H1 (cell line): ENCODE results near the gene CHMP5. TPM values are rescaled to one million over a fixed set of nuclear protein-coding genes. Genes with fewer than 3 reads are reported as not detected.

Experiments
- CTCF ChIA-PET: fragments of 300-600 bp; sonication (Branson Sonifier 250); formaldehyde crosslinking; loops from one replicate; lab custom pipeline; 2021; ENCODE audit not compliant: partially characterized antibody; lab: Charles Lee
- POLR2A ChIA-PET: fragments of 300-600 bp; sonication (Branson Sonifier 250); formaldehyde crosslinking; loops from one replicate; lab custom pipeline; 2021; ENCODE audit warnings: inconsistent platforms; ENCODE audit not compliant: partially characterized antibody; lab: Charles Lee
- DNase-seq, 2 experiments: peaks; one replicate each; pipeline versions ENCODE4 v3.0.0 to v3.0.0-alpha.2; 2010 to 2022; ENCODE audit warnings: low spot score in 2 of 2, low read depth in 1 of 2, mixed read lengths in 1 of 2
- FAIRE-seq: peaks from 2 replicates; lab custom pipeline; 2011; peaks lifted over from hg19 to GRCh38; lab: Jason Lieb, UNC
- H2AFZ ChIP-seq: 2 replicates; pipeline ENCODE4 v1.8.1; 2012; ENCODE audit warnings: low read length, inconsistent platforms
- H2AK5ac ChIP-seq: 2 replicates; pipeline ENCODE4 v1.6.1; 2013; ENCODE audit warnings: low read depth, low read length
- H2BK120ac ChIP-seq: replicated peaks from 2 replicates; pipeline ENCODE3; 2013; ENCODE audit warnings: low read depth, low read length, inconsistent platforms
- H2BK12ac ChIP-seq: 2 replicates; pipeline ENCODE4 v1.6.1; 2013; ENCODE audit warnings: low read depth, low read length
- H2BK15ac ChIP-seq: 2 replicates; pipeline ENCODE4 v1.6.1; 2013; ENCODE audit warnings: low read length
- H2BK20ac ChIP-seq: 2 replicates; pipeline ENCODE4 v1.6.1; 2013; ENCODE audit warnings: low read length
- H2BK5ac ChIP-seq: 2 replicates; pipeline ENCODE4 v1.6.1; 2013; ENCODE audit warnings: low read depth, low read length
- H3K14ac ChIP-seq: 2 replicates; pipeline ENCODE4 v1.6.1; 2013; ENCODE audit warnings: inconsistent platforms; ENCODE audit not compliant: insufficient read length
- H3K18ac ChIP-seq: 2 replicates; pipeline ENCODE4 v1.6.1; 2013; ENCODE audit warnings: low read length; ENCODE audit errors: extremely low read depth
- H3K23ac ChIP-seq: 2 replicates; pipeline ENCODE4 v1.6.1; 2013; ENCODE audit warnings: inconsistent platforms; ENCODE audit not compliant: insufficient read length
- H3K23me2 ChIP-seq: 2 replicates; pipeline ENCODE4 v1.6.1; 2013; ENCODE audit warnings: low read depth, low read length
- H3K27ac ChIP-seq: 2 replicates; pipeline ENCODE4 v1.6.1; 2011; ENCODE audit warnings: low read depth, low read length, inconsistent platforms
- H3K27me3 ChIP-seq, 4 experiments: replicated peaks in 1 of 4; 1 replicate in 1 of 4; 2 replicates in 3 of 4; pipeline versions ENCODE4 v1.6.1 to v1.8.1; 2011 to 2013; ENCODE audit warnings: low read length in 3 of 4, mild to moderate bottlenecking in 3 of 4, inconsistent platforms in 2 of 4, mixed read lengths in 2 of 4, moderate library complexity in 1 of 4; ENCODE audit not compliant: control insufficient read depth in 3 of 4, insufficient read depth in 3 of 4; ENCODE audit errors: extremely low read depth in 1 of 4
- H3K36me3 ChIP-seq, 4 experiments: 2 replicates each; pipeline versions ENCODE4 v1.6.1 to v1.8.1; 2011 to 2013; ENCODE audit warnings: mild to moderate bottlenecking in 4 of 4, low read length in 3 of 4, moderate library complexity in 2 of 4, control low read depth in 1 of 4, inconsistent platforms in 1 of 4; ENCODE audit not compliant: insufficient read depth in 4 of 4, control insufficient read depth in 2 of 4
- H3K4ac ChIP-seq: replicated peaks from 2 replicates; pipeline ENCODE3; 2013; ENCODE audit warnings: low read length, low read depth, mixed read lengths, inconsistent platforms; ENCODE audit not compliant: insufficient read length
- H3K4me1 ChIP-seq, 4 experiments: replicated peaks in 1 of 4; 1 replicate in 1 of 4; 2 replicates in 3 of 4; pipeline versions ENCODE4 v1.6.1 to v1.8.1; 2011 to 2013; ENCODE audit warnings: low read length in 3 of 4, inconsistent platforms in 2 of 4, mixed read lengths in 1 of 4; ENCODE audit not compliant: insufficient read depth in 4 of 4, control insufficient read depth in 3 of 4
- H3K4me2 ChIP-seq, 2 experiments: 2 replicates each; pipeline versions ENCODE4 v1.6.1 to v1.8.1; 2011 to 2013; ENCODE audit warnings: low read depth in 2 of 2, low read length in 2 of 2, control low read depth in 1 of 2, inconsistent platforms in 1 of 2, mild to moderate bottlenecking in 1 of 2; ENCODE audit not compliant: insufficient read depth in 1 of 2
- H3K4me3 ChIP-seq, 4 experiments: fragments of 200-600, 300-600 bp in 1 of 4; sonication (generic), shearing (Covaris generic), sonication (Bioruptor Twin) in 1 of 4; 2 replicates each; pipeline versions ENCODE4 v1.5.1 to v1.8.1; 2011 to 2016; ENCODE audit warnings: low read length in 4 of 4, low read depth in 3 of 4, control low read depth in 2 of 4, inconsistent platforms in 2 of 4, mild to moderate bottlenecking in 2 of 4, mixed read lengths in 1 of 4, moderate library complexity in 1 of 4; ENCODE audit not compliant: insufficient read depth in 2 of 4; ENCODE audit errors: extremely low read depth in 1 of 4
- H3K56ac ChIP-seq: replicated peaks from 2 replicates; pipeline ENCODE3; 2013; ENCODE audit warnings: low read depth, mild to moderate bottlenecking, mixed read lengths, low read length, inconsistent platforms; ENCODE audit not compliant: insufficient read length
- H3K79me1 ChIP-seq: 2 replicates; pipeline ENCODE4 v1.6.1; 2013; ENCODE audit warnings: low read depth, low read length, control low read depth
- H3K79me2 ChIP-seq, 2 experiments: 2 replicates each; pipeline versions ENCODE4 v1.6.1 to v1.8.1; 2012 to 2013; ENCODE audit warnings: low read length in 2 of 2, mild to moderate bottlenecking in 2 of 2, inconsistent platforms in 1 of 2; ENCODE audit not compliant: insufficient read depth in 2 of 2, control insufficient read depth in 1 of 2
- H3K9ac ChIP-seq, 4 experiments: replicated peaks in 1 of 4; 1 replicate in 1 of 4; 2 replicates in 3 of 4; pipeline versions ENCODE4 v1.6.1 to v1.8.1; 2011 to 2013; ENCODE audit warnings: low read depth in 3 of 4, low read length in 3 of 4, control low read depth in 2 of 4, mild to moderate bottlenecking in 2 of 4, moderate library complexity in 2 of 4, inconsistent platforms in 1 of 4; ENCODE audit errors: extremely low read depth in 1 of 4
- H3K9me3 ChIP-seq, 2 experiments: 2 replicates each; pipeline versions ENCODE4 v1.6.1 to v1.8.1; 2012 to 2013; ENCODE audit warnings: mild to moderate bottlenecking in 2 of 2, moderate library complexity in 2 of 2, control low read depth in 1 of 2, inconsistent platforms in 1 of 2, low read depth in 1 of 2, low read length in 1 of 2, mixed read lengths in 1 of 2; ENCODE audit not compliant: insufficient read depth in 2 of 2
- H4K20me1 ChIP-seq, 2 experiments: replicated peaks in 1 of 2; 2 replicates each; pipeline versions ENCODE3 to v1.8.1; 2011 to 2013; ENCODE audit warnings: inconsistent platforms in 2 of 2, low read length in 2 of 2, mild to moderate bottlenecking in 1 of 2; ENCODE audit not compliant: insufficient read depth in 2 of 2, control insufficient read depth in 1 of 2
- H4K5ac ChIP-seq: 2 replicates; pipeline ENCODE4 v1.6.1; 2013; ENCODE audit warnings: low read length, low read depth, mixed read lengths, inconsistent platforms; ENCODE audit not compliant: insufficient read length
- H4K8ac ChIP-seq: 2 replicates; pipeline ENCODE4 v1.8.0; 2013; ENCODE audit warnings: mild to moderate bottlenecking, moderate library complexity, low read length, inconsistent platforms; ENCODE audit not compliant: insufficient read depth; ENCODE audit errors: extremely low read depth
- H4K91ac ChIP-seq: replicated peaks from 2 replicates; pipeline ENCODE3; 2013; ENCODE audit warnings: low read length, mixed read lengths, inconsistent platforms; ENCODE audit not compliant: insufficient read length
- GTF2F1 ChIP-seq: IDR thresholded peaks from 2 replicates; pipeline ENCODE4 v1.6.1; 2012; ENCODE audit warnings: low read depth, low read length, improper control_type of control experiment, borderline replicate concordance
- KDM1A ChIP-seq: fragments of 200-600, 300-600 bp; sonication (generic); IDR thresholded peaks from 2 replicates; pipeline ENCODE4 v1.7.1; 2016; ENCODE audit warnings: mild to moderate bottlenecking, low read length, borderline replicate concordance
- KDM5A ChIP-seq: fragments of 200-600 bp; IDR thresholded peaks from 2 replicates; pipeline ENCODE4 v1.7.1; 2012; ENCODE audit warnings: mild to moderate bottlenecking, low read length, inconsistent platforms, mixed read lengths
- TAF1 ChIP-seq: IDR thresholded peaks from 2 replicates; pipeline ENCODE4 v1.6.1; 2011; ENCODE audit warnings: mild to moderate bottlenecking, low read depth, low read length
- TCF12 ChIP-seq: IDR thresholded peaks from 2 replicates; pipeline ENCODE4 v1.6.1; 2011; ENCODE audit warnings: low read depth, mild to moderate bottlenecking, low read length
- WGBS, 2 experiments: shearing (Covaris generic) in 1 of 2; methylation state at CpG; one replicate each; pipeline versions ENCODE4 v1.1.6 to v1.1.7; 2013 to 2015; ENCODE audit warnings: low lambda C conversion rate in 2 of 2, mixed read lengths in 2 of 2, inconsistent platforms in 1 of 2, low coverage in 1 of 2, missing lambda C conversion rate in 1 of 2; ENCODE audit not compliant: insufficient replicate concordance in 2 of 2, insufficient coverage in 1 of 2, insufficient read length in 1 of 2; ENCODE audit errors: extremely low coverage in 1 of 2, missing lambda C conversion rate in 1 of 2; 5-methylcytosine and 5-hydroxymethylcytosine counted together
- polyA plus RNA-seq, 7 experiments: library from polyadenylated mRNA; depleted of rRNA in 3 of 7; stranded (reverse) in 5 of 7; unstranded in 2 of 7; fragments of >200 nt in 5 of 7; fragments of 200-250 nt in 2 of 7; gene quantifications; 1 replicate in 5 of 7; 2 replicates in 1 of 7; 4 replicates in 1 of 7; pipeline versions ENCODE4 v1.2.1 to v1.2.3, GENCODE V29; 2011 to 2013; ENCODE audit warnings: missing spikeins in 2 of 7, mixed read lengths in 2 of 7
- total RNA-seq: library from RNA; stranded (reverse); fragmentation: NEBNext Ultra II Directional; extraction: Animal tissue kit (Norgen Biotek cat#: 25700); gene quantifications from 2 replicates; pipeline ENCODE4 v1.2.1, GENCODE V29; 2021

Gene CHMP5
- total and polyA plus RNA-seq, 2 of the 8 experiments (the other 6 are each of a cell fraction or from before 2014, with no cell fraction given): 25.0 to 47.3 TPM

DNA sequence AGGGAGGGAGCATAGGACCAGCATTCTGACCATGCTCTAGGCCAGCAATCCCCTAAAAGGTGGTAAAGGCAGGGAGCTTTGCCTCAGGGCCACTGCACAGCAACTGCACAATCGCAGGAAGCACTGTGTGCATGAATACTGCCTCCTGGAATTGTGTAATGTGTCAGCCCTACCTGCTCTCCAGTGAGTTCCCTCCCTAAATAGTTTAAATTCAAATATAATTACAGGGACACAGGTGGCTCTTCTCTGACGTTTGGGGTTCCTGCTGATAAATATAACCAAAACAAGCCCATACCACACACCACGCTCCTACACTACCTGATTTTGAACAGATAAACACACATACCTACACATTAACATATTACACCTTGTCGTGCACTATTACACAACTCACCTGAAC lies 9.4 kb upstream of the CHMP5 start:
- no peak overlapping the region for H2BK120ac ChIP-seq
- DNase-seq: no peak
- no peak overlapping the region for H3K56ac ChIP-seq
- H4K20me1 ChIP-seq: peaks cover 1 to 2% of the 10 kb centered on the region in 2 experiments
- no peaks in the 10 kb centered on the region for H3K27me3 ChIP-seq
- H2BK15ac ChIP-seq: no peak overlapping the region
- H4K8ac ChIP-seq: no peak overlapping the region
- H2AK5ac ChIP-seq: no peak overlapping the region
- no peak overlapping the region for H3K27ac ChIP-seq
- no peak overlapping the region for H3K14ac ChIP-seq
- ChIA-PET CTCF (interaction anchor here (0.6 to 1.1 kb wide), 2 partner anchors 186 to 212 kb away, joined by 3 read pairs; no protein-coding TSS in a partner anchor), POLR2A (interaction anchor here (2.3 kb wide), 1 partner anchor 8 kb away, joined by 14 read pairs; the partner anchor contains the start of genes BAG1 and CHMP5)
- no peaks in the 10 kb centered on the region for H3K79me2 ChIP-seq
- H2AFZ ChIP-seq: no peak overlapping the region
- no peak overlapping the region for H3K9ac ChIP-seq
- no peak overlapping the region for H4K5ac ChIP-seq
- H2BK5ac ChIP-seq: no peak overlapping the region
- no peak overlapping the region for H3K18ac ChIP-seq
- H2BK12ac ChIP-seq: no peak overlapping the region
- FAIRE-seq: no peak
- TF ChIP-seq GTF2F1 (no peak), TCF12 (no peak), KDM1A (no peak), KDM5A (no peak), TAF1 (no peak)
- peaks cover 44 to 72% (median 63%) of the 10 kb centered on the region in 4 experiments for H3K36me3 ChIP-seq
- H2BK20ac ChIP-seq: no peak overlapping the region
- H3K4me3 ChIP-seq: no peak overlapping the region
- H3K9me3 ChIP-seq: no peaks in the 10 kb centered on the region
- H3K4me2 ChIP-seq: no peak overlapping the region
- H4K91ac ChIP-seq: no peak overlapping the region
- no peaks in the 10 kb centered on the region for H3K4me1 ChIP-seq
- WGBS, 2 experiments: 91 to 100% methylated on average over 2 to 4 of the region's 4 CpGs
- H3K4ac ChIP-seq: no peak overlapping the region
- no peak overlapping the region for H3K23ac ChIP-seq
- no peaks in the 10 kb centered on the region for H3K79me1 ChIP-seq
- H3K23me2 ChIP-seq: no peaks in the 10 kb centered on the region
